Activated gamma-delta T cell (primary cell): Measurements from ENCODE around the gene FAM53A.
"Not testable (repeated sequence)": the region's sequence is repeated elsewhere in the genome, so short reads cannot be mapped to it uniquely, and the experiment has no call there.

ENCODE experiments used
- DNase-seq: peaks from one replicate; lab custom pipeline; 2025; lab: John Stamatoyannopoulos, UW

Gene FAM53A

GRCh38 chr4:1659104-1660043 lies 24.7 kb downstream of the FAM53A start:
- no peak for DNase-seq

DNA sequence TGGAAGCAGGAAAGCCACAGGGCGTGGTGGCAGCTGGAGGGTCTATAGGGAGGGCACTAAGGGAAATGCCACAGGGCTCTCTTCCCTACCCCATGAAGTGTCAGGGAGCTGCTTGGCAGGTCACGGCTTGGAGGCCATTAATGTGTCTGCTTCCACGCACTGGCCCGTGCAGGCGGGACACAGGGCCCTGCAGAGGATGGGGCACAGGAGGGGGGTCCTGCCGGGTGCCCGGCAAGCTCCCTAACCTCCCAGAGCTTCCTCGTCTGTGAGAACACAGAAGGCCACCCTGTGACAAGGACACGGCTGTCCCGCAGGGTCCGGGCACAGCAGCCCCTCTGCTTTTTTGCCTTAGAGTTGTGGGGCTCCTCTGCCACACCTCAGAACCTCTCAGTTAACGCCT lies 25.5 kb downstream of the FAM53A start:
- no peak for DNase-seq

DNA sequence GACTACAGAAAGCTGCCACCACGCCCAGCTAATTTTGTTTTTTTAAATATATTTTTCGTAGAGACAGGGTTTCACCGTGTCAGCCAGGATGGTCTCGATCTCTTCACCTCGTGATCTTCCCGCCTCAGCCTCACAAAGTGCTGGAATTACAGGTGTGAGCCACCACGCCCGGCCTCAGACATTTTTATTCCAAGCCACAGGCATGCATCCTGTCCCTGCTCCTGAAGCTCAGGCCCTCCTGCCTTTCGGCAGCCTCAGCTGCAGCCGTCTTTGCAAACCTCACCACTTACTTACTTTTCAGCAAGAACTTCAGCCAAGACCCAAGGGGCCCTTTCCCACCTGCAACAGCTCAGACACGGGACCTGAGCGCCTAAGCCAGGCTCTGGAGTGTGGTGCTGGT lies 26.0 kb downstream of the FAM53A start:
- no peak for DNase-seq

DNA sequence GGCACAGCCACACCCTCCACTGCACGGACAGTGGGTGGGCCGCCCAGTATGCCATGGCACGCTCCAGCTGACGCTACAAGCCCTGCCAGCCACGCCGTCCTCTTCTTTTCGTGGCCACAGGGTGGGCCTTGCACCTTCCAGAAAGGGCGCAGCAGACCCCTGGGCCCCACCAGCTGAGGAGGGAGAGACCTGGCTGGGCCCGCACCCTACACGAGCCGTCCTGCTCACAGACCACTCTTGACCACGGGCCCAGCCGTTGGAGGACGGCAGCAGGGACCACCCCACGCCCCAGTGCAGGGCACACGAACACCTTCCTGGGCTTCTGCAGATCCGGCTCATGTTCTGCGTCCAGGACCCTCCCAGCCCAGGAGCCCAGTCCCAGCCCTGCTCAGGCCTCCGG lies 27.1 kb downstream of the FAM53A start:
- no peak for DNase-seq

GRCh38 chr4:1656132-1656531 lies 28.0 kb downstream of the FAM53A start:
- DNase-seq = no peak

DNA sequence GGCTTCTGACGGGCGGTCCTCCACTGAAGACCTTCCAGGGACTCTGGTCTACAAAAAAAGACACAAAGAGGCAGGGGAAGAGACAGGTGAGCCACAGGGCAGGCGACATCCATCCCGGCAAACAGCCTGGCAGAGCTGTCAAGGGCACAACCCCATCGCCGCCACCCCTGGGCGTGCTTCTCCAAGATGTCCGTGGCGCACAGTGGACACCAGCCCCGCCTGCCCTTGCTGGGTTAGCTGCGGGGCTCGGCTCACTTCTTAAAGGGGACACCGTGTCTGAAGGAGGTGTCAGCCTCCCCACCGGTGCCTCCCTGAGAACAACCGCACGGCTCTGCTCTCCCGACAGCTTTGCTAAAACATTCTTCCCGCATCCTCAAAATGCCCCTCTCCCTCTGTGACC lies 28.4 kb downstream of the FAM53A start:
- DNase-seq = no peak

- no peak for DNase-seq
These were observed 29.0 kb downstream of the FAM53A start for GRCh38 chr4:1655081-1655480.

- no peak for DNase-seq
These were observed 29.7 kb downstream of the FAM53A start for GRCh38 chr4:1654216-1654955.

- DNase-seq = no peak
These were observed 30.3 kb downstream of the FAM53A start for GRCh38 chr4:1653776-1654175.

DNA sequence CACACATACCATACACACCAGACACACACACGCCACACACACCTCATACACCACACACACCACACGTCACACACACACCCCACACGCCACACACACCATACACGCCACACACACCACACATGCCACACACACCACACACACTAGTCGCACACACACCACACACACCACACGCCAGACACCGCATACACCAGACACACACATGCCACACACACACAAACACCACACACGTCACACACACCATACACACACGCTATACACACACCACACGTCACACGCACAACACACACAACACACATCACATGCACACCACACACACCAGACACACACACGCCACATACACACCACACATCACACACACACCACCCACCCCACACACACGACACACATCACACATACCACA lies 32.0 kb downstream of the FAM53A start:
- DNase-seq = no peak

DNA sequence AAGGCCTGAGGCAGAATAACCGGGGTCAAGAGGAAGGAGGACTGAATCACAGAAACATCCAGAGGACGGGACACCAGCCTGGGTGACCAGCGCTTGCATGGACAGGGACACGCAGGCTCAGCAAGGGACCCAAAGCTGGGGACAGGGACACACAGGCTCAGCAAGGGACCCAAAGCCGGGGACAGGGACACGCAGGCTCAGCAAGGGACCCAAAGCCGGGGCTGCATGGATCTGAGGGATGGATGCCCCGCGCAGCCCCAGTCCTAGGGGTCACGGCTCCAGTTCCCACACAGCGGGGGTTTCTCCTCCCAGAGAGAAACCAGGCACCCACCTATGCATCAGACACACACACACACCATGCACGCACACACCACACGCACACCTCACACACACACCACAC lies 32.5 kb downstream of the FAM53A start:
- no peak for DNase-seq

- no peak for DNase-seq
These were observed 35.2 kb downstream of the FAM53A start for GRCh38 chr4:1648962-1649361.

DNA sequence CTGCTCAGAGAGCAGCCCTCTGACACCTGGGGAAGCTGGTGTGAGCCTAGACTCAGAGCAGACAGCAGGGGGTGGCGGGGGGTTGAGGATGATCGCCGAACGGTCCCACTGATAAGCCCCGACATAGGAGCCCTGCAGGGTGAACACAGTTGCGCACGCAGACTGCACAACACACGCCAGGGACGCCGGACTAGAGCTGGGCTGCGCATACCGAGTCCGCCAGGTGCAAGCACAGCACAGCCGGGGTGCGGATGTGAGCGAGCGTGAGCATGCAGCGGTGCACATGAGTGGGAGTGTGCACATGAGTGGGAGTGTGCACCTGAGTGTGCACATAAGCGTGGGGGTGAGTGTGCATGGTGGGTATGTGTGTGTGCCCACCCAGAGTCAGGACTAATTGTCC lies 36.7 kb downstream of the FAM53A start:
- DNase-seq = no peak

- no peak for DNase-seq
These were observed 37.4 kb downstream of the FAM53A start for GRCh38 chr4:1646690-1647089.

DNA sequence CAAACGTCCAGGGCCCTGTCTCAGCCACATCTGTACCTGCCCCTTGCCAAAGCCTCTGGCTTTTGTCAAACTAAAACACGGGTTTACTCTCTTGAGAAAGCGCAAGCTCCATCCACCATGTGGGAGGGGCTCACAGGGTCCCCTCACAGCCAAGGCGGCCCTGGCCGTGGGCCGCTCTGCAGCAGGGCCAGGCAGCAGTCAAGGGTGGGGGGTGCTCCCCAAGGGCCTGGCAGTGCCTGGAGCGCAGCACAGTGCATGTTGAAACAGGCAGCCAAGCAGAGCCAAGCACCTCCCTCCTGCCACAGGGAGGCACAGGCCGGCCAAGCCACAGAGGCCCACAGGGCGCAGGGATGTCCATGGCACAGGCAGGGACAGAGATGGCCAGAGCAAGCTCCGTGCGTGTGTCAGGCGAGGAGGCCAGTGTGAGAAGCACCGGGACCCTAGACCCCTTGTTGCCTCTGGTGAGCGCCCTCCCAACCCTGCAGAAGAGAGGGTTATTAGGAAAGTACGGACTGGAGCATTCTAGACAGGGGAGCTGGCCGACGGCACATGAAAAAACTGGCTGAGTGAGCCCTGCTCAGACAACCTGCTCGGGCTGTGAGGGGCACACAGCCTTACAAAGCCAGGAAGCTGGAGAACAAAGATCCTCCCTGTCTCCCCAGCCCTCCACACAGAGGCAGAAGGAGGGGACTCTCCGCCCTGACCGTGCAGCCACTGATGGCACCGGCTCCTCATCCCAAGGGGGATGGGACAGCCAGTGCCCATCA lies 39.0 kb downstream of the FAM53A start:
- no peak for DNase-seq

DNA sequence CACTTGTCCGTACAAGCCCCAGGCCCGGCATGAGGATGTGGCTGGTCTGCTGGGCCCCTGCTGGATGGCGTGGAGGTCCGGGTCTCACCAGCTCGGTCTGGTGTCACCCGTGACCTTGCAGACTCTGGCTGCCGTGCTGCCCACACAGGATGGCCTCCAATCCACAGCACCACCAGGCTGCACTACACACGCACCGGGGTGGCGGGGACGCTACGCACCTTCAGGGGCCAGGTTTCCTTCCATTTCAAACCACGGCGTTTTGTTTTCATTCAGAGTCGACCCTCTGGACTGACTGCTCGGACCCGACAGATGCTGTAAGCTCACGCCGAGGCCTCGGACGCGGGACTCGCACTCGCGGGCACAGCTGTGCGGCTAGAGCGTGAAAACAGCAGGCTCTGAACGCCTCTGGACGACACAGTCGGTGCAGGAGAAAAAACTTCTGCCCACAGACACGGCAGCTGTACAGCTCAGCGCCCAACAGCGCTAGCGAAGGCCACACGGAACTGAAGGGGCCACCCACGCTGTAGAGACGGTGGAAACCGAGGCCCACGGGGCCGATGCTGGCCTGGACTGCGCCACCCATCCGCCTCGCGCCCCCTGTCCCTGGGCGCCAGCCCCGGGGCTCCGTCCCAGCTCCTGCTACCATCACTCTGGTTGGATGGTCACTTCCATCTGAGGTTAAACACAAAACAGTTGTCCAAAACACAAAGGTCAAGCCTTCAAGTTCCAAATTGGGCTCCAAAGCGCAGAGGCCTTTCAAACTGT lies 40.0 kb downstream of the FAM53A start:
- DNase-seq = no peak

DNA sequence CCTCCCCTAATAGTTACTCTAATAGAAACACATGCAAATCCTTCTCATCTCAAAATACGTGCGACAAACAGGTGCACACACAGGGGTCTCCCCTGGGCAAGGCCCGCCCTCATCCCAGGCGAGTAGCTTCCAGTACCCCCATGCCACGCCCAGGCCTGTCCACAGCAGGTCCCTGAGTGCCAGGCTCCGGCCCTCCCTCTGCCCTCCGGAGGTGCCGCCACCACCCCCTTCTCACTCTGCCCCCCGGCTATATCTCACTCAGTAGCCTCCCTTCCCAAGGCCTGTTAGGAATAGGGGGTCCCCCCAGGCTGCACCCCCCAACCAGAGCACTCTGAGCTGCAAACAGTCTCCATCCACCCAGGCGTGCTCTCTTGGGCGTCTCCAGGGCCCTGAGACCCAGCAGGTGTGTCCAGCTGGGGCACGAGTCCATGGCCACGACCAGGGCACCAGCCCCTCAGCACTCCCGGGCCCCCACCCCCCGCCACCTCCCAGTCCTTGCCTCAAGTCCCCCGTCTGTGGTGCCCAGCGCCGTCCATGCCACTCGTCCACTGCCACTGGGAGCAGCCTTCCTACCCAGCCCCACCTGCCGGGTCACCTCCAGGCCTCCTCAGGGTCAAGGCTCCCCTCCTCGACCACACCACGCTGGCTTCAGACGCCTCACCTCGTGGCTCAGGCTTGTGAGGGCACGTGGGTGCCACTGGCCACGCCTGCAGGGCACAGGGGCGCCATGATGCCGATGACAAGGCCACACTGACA lies 41.7 kb downstream of the FAM53A start:
- DNase-seq = no peak

DNA sequence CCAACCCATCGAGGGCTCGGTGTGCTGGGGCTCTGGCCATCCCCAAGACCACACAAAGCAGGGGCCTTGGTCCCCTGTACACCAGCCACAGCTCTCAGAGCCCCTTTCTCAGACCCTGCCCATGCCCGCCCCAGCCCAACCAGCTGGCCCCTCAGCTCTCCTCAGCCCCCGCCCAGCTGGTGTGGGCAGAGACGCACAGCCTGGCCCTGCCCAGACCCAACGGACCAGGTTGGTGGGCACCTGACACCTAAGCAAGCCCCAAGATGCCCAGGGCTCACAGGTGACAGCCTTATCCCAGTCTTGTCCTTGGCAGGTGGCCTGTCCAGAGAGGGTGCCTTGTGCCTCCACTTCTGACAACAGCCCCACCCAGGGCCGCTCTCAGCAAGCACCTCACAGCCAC lies 42.4 kb downstream of the FAM53A start:
- DNase-seq = no peak

DNA sequence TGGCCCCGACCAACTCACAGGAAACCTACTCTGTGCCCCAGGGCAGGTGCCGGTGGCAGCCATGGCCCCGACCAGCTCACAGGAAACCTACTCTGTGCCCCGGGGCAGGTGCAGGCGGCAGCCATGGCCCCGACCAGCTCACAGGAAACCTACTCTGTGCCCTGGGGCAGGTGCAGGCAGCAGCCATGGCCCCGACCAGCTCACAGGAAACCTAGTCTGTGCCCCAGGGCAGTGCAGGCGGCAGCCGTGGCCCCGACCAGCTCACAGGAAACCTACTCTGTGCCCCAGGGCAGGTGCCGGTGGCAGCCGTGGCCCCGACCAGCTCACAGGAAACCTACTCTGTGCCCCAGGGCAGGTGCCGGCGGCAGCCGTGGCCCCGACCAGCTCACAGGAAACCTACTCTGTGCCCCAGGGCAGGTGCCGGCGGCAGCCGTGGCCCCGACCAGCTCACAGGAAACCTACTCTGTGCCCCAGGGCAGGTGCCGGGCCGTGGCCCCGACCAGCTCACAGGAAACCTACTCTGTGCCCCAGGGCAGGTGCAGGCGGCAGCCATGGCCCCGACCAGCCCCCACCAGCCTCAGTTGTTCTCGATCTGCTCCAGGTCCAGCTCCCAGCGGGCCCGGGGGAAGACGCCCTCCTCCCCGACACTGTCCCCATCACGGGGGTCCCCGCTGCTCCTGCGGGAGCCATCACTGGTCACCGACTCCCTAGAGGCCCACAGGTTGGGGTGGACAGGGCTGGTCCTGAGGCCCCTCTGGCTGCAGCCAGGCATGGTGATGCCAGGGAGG lies 43.2 kb downstream of the FAM53A start:
- not testable (repeated sequence) for DNase-seq

DNA sequence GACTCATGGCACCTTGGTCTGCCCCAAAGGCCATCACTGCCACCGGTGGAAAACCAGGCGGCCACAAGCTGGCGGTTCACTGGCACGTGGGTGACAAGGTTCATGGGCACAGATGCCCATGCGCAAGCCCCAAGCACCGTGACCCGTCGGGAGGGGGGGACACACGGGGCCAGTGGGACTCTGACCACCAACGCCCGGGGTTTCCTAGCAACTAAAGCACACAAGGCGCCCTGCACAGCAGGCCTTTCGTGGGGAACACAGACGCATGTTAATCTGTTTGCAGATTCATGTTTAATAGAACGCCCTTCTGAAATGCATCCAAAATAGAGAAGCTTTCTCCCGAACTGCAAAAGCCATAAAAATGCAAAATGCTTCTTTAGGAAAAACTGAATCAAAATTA lies 43.9 kb downstream of the FAM53A start:
- no peak for DNase-seq
